Sciatic nerve (tissue), 2 donors: Measurements from ENCODE around the gene LY86. TPM values are rescaled to one million over a fixed set of nuclear protein-coding genes. Genes with fewer than 3 reads are reported as not detected.
A peak's percentile ranks its signal among the peaks of the same experiment; 100 is the strongest.

Source experiments
- ATAC-seq: fragments of 200-7000 bp; cut with Tn5 transposase; one replicate; pipeline ENCODE4 v1.9.1; 2020; ENCODE audit warnings: mild to moderate bottlenecking, moderate library complexity
- DNase-seq: peaks from one replicate; pipeline ENCODE4 v3.0.0-alpha.2; 2020; ENCODE audit warnings: low spot score
- intact Hi-C: fragments of 100-400 bp; cut with DNase I; formaldehyde crosslinking; loops from one replicate; pipeline ENCODE4 v1.14.2; 2022
- total RNA-seq: library from RNA; stranded (reverse); fragmentation: NEBNext Ultra II Directional; extraction: Animal tissue kit (Norgen Biotek cat#: 25700); gene quantifications from one replicate; pipeline ENCODE4 v1.2.1, GENCODE V29; 2021
- donor health status: DM: no; HTN: no; CAD: no.
- donor health status: DM: no; HTN: no; CAD: no.

The LY86 gene
- total RNA-seq, 1 donor from 2014 or later = 4.1 TPM

GRCh38 chr6:6643398-6643797 lies 54.9 kb downstream of the LY86 start:
- intact Hi-C loops = no loop called here
- ATAC-seq (no peak), DNase-seq (no peak)

- intact Hi-C loops = no loop called here
- ATAC-seq (peak; percentile 51), DNase-seq (no peak)
These were observed 56.9 kb downstream of the LY86 start for GRCh38 chr6:6645261-6645917.

DNA sequence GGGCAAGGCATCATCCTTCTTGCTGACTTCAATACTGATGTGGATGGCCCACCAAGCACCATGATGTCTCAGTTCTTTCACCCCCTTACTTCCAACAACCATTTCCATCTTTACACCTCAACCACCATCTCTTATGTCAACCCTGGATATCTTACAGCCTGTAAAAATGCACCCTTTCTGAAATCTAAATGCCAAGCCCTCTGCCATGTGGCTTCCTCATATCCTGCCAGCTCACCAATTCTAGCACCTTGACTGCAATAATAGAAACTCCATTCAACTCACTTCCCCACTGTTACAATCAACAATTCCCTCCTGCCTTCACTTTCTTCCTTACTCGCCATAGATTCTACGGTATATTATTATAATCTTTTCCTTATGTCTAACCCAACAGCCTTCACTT lies 57.9 kb downstream of the LY86 start:
- intact Hi-C loops = no loop called here
- DNase-seq (no peak), ATAC-seq (no peak)

DNA sequence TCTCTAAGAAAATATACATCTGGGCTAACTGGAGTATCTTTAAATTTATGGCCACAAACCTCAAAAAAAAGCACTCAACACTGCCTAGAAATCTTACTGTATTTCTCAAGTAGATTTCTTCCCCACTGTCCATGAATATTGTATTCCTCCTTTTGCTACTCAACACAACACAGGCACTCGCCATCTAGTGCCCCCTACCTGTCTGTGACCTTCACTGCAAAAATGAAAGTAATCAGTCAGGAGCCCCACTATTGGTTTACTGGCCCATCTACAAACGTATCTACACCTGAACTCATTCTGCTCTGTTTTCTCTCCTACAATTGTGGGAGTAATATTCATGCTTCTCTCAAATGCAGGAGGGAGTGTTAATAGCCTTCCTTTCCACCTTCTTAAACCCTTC lies 58.3 kb downstream of the LY86 start:
- intact Hi-C loops = no loop called here

GRCh38 chr6:6648692-6649343 lies 60.3 kb downstream of the LY86 start:
- intact Hi-C loops = no loop called here
- DNase-seq = no peak
- ATAC-seq = no peak

More for the DNA sequence above, 58.3 kb downstream of the LY86 start:
- ATAC-seq = no peak
- no peak for DNase-seq

DNA sequence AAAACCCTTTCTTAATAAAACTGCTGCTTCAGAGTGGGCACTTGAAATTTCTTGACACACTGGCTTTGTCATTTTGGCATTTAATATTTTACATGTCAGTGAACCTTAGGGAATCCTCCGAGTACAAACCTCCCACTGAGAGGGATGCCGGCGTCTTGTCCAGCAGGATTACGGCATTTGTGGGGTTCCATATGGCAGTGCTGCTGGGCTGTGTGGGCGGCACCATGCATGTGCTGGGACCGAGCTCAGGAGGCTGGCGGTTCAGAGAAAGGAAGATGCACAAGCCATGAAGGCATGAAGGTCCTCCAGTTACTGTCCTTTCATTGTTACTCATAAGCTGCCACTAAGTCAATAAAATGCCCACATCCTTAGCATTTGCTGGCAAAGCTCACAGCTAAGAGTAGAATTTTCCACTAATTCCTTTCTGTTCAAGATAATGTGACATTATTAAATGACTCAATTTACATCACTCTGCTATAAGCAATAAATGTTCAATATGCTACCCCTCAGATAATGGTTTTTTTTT lies 61.4 kb downstream of the LY86 start:
- no peak for ATAC-seq
- no peak for DNase-seq

DNA sequence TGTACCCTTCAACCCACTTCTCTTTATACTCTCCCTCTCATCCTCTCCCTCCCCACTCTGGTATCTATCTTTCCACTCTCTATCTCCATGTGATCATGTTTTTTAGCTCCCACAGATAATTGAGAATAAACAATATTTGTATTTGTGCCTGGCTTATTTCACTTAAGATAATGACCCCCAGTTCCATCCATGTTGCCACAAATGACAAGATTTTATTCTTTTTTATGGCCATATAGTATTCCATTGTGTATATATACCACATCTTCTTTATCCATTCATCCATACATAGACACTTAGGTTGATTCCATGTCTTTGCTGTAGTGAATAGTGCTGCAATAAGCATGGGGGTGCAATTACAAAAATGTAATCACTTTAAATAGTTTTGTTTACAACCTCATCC lies 62.3 kb downstream of the LY86 start:
- intact Hi-C loops = no loop called here
- DNase-seq (no peak), ATAC-seq (no peak)

More for the DNA sequence above, 61.4 kb downstream of the LY86 start:
- intact Hi-C loops = no loop called here

DNA sequence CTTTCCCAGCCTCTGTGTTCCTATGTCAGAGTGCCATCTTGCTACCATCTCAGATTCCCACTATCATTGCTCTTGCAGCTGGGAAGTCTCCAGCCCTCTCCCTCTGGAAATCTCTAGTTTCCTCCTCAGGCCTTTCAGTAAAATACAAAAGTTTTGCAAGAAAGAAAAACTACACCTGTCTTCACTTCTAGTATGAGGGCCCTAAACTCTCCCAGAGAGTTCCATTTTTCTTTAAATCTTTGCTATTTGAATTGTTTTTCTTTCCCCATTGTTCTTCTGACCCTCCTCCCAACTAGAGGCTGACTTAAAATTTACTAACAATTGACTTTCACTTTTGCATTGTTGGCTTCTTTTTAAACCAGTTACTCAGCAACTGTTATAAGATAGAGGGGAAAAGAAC lies 62.8 kb downstream of the LY86 start:
- intact Hi-C loops = no loop called here
- ATAC-seq (no peak), DNase-seq (no peak)

- DNase-seq (no peak), ATAC-seq (no peak)
- intact Hi-C loops = no loop called here
These were observed 64.4 kb downstream of the LY86 start for GRCh38 chr6:6652932-6653331.

DNA sequence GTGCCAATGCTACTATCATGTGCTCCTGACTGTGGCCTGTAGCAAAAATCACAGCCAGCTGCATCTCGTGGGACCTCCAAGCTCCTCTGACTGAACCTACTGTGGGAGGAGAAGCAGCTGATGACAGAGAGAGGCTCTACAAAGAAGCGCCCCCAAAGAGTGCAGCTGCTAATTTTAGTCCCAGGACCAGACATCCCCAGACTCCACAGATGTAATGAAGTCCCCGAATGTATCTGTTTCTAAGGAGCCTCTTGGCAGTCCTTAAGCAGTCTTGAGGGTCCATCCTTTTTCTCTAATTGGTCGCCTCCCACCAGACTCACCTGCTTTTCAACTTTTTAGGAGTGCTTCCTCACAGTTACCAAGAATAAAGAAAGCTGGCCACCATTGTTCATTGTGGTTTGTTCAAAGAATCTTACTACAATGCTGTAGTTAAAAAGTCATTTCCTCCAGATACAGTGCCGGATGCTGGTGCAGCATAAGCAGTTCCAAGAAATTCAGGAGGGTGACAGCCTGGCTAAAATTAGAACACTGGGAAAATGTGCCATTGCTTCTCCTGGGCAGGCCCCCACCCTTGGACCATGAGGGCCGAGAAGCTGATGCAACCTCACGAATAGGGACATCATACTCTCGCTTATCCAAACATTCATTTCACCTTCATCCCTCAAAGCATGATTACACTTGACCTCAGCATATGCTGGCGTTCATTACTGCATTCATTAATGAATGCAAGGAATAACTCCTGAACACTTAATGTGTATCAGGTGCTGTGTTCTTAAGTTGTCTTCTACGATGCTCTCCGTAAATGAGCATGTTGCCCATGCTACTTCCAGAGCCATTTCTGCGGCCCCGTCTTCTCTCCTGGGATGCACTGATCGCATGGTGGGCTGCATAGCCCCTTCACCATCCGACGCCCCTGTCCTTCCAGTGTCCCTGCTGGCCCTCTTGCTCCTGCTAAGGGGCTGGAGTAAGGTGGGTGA lies 66.4 kb downstream of the LY86 start:
- DNase-seq = no peak
- ATAC-seq = peak; percentile 65
- intact Hi-C loops = no loop called here

DNA sequence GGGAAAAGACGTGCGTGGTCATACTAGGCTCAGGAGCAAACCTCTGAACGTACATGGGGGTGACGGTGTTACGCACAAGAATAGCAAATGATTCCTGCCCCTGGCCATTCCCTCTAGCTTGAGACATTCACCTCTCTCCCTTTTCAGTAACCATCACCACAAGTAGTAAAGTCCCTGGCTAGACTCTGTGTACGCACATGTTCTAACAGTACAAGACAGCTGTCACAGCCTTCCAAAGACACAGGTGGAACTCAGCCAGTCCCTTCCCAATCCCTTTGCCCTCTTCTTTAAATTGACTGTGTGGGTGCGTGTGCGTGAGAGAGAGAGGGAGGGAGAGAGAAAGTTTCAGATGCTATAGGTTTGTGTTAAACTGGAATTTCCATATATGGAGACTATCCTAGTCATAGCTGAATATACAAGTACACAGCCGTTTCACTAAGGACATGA lies 67.3 kb downstream of the LY86 start:
- no peak for DNase-seq
- ATAC-seq = no peak
- intact Hi-C loops = no loop called here

- ATAC-seq = no peak
- no peak for DNase-seq
- intact Hi-C loops = no loop called here
These were observed 67.8 kb downstream of the LY86 start for GRCh38 chr6:6656287-6656686.

DNA sequence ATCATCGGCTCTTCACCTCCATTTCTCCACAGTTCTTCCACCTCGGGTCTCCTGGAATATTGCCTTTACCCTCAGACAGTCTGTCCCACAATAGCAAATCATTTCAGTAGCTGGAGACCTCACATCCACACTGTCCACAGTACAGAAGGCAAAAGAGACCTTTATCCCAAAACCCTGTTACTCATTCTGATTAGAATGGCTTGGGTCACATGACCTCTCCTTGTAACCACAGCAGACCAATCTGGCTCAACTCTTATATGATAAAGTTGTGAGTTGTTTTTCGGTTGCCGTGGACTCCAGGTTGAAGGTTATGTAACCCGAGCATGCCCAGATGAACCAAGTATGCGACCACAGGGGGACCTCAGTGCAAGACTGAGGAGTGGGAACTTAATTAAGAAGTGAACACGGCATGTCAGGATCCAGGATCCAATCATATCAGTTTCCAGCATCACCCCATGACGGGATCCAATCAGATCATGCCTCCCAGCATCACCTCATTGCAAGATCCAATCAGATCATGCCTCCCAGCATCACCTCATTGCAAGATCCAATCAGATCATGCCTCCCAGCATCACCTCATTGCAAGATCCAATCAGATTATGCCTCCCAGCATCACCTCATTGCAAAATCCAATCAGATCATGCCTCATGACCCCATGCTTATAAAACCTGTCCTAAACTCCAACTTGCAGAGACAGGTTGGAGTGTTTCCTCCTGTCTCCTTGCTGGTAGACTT lies 68.7 kb downstream of the LY86 start:
- intact Hi-C loops = no loop called here
- DNase-seq (no peak), ATAC-seq (no peak)

DNA sequence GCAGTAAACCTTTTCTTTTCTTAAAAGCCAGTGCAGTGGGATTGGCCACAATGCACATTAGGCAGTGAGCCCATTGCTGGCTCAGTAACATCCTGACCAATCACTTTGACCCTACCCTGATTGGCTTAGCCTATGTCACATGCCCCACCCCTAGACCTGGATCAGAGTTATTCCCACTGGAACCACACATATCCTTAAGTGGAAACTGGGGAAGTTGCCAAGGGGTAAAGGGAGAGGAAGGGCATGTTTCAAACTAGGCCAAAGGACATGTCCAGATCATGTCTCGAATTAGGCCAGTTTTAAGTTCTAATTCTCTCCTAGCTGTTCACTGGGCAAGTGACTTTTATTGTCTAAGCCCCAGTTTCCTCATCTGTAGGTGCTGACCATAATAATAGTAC lies 69.3 kb downstream of the LY86 start:
- intact Hi-C loops = no loop called here
- no peak for DNase-seq
- no peak for ATAC-seq

- intact Hi-C loops = no loop called here
- DNase-seq (no peak), ATAC-seq (peak; percentile 76)
These were observed 71.2 kb downstream of the LY86 start for GRCh38 chr6:6659600-6660327.

GRCh38 chr6:6660339-6661045 lies 72.0 kb downstream of the LY86 start:
- intact Hi-C loops = no loop called here
- no peak for DNase-seq
- ATAC-seq = no peak

DNA sequence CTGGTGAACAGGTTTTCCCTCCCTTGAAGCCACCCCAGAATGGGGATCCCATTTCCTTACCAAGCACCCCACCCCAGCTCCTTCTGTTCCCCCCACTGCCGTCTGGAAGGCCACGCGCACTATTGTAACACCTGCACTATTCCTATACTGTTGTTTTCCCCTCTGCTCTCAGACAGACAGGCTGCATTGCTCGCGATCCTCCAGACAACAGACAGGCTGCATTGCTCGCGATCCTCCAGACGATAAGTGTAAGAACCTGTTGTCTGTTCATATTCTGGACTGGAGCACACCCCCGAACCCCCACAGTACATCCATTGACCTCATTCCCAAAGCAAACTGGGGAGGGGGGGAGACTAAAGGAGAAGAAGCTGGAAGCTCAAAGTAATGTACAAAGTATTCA lies 72.7 kb downstream of the LY86 start:
- ATAC-seq (no peak), DNase-seq (no peak)
- intact Hi-C loops = no loop called here

DNA sequence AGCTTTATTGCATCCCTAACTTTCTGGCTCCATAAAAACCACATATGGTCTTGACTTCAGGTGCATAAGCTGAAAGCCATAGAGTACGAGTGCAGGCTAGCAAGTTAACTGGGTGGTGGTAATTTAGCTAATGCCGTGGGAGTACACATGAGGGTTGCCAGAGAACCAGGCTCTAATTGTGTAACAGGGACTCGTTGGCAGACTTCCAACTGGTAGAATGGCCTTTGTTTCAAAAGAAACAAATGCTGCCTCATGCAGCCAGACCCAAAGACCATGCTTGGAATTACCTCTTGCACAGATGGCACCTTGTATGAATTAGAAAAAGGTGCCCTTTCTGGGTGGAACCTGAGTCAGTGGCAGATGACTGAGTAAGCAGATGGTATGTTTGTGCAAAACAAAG lies 73.2 kb downstream of the LY86 start:
- peak; percentile 63 for ATAC-seq
- peak; percentile 73 for DNase-seq
- intact Hi-C loops = no loop called here
